HCT116 (cell line): ENCODE measurements around the gene PIEZO2.

ENCODE experiments used
- EZH2 ChIP-seq: fragments of 200-600 bp; sonication (generic); IDR thresholded peaks from 2 replicates; pipeline ENCODE4 v1.6.1; 2017; ENCODE audit warnings: antibody characterized with exemption, mixed run types
- EZH2phosphoT487 ChIP-seq: fragments of 200-600 bp; IDR thresholded peaks from 2 replicates; pipeline ENCODE4 v1.6.1; 2018; ENCODE audit warnings: antibody characterized with exemption, borderline replicate concordance
- JUND ChIP-seq: IDR thresholded peaks from 2 replicates; pipeline ENCODE4 v1.6.1; 2012
- POLR2A ChIP-seq: IDR thresholded peaks from 2 replicates; pipeline ENCODE4 v1.7.0; 2011; ENCODE audit warnings: borderline replicate concordance; ENCODE audit not compliant: insufficient read depth, insufficient read length; ENCODE audit errors: extremely low read depth
- POLR2AphosphoS5 ChIP-seq: IDR thresholded peaks from 2 replicates; pipeline ENCODE4 v1.6.1; 2011; ENCODE audit warnings: mild to moderate bottlenecking, low read depth, low read length, moderate library complexity
- RAD21 ChIP-seq: IDR thresholded peaks from 2 replicates; pipeline ENCODE4 v1.6.1; 2012; ENCODE audit warnings: low read depth, mild to moderate bottlenecking
- SIN3A ChIP-seq: IDR thresholded peaks from 2 replicates; pipeline ENCODE4 v1.6.1; 2012; ENCODE audit warnings: low read depth
- SP1 ChIP-seq: IDR thresholded peaks from 2 replicates; pipeline ENCODE4 v1.6.1; 2012; ENCODE audit warnings: low read depth
- ZNF274 ChIP-seq: fragments of 200-500 bp; sonication (Bioruptor generic); IDR thresholded peaks from 2 replicates; pipeline ENCODE4 v1.6.1; 2014; ENCODE audit warnings: mild to moderate bottlenecking, low read depth, low read length, inconsistent platforms
- TF ChIP-seq, protein P1 (sequence below), 3 experiments: fragments of 200-600 bp in 1 of 3; sonication (generic) in 1 of 3; IDR thresholded peaks in 2 of 3; conservative IDR thresholded peaks in 1 of 3; 2 replicates each; pipeline ENCODE4 v1.5.1; 2012 to 2017; ENCODE audit warnings: low read depth in 2 of 3, low read length in 2 of 3, antibody characterized with exemption in 1 of 3, borderline replicate concordance in 1 of 3, control low read depth in 1 of 3, mild to moderate bottlenecking in 1 of 3, mixed read lengths in 1 of 3, mixed run types in 1 of 3, moderate library complexity in 1 of 3; ENCODE audit not compliant: insufficient read depth in 1 of 3
- TF ChIP-seq, protein P2 (sequence below): IDR thresholded peaks from 2 replicates; pipeline ENCODE4 v1.6.1; 2012
- TF ChIP-seq, protein P3 (sequence below): IDR thresholded peaks from 2 replicates; pipeline ENCODE4 v1.6.1; 2012; ENCODE audit warnings: low read depth

DNA sequence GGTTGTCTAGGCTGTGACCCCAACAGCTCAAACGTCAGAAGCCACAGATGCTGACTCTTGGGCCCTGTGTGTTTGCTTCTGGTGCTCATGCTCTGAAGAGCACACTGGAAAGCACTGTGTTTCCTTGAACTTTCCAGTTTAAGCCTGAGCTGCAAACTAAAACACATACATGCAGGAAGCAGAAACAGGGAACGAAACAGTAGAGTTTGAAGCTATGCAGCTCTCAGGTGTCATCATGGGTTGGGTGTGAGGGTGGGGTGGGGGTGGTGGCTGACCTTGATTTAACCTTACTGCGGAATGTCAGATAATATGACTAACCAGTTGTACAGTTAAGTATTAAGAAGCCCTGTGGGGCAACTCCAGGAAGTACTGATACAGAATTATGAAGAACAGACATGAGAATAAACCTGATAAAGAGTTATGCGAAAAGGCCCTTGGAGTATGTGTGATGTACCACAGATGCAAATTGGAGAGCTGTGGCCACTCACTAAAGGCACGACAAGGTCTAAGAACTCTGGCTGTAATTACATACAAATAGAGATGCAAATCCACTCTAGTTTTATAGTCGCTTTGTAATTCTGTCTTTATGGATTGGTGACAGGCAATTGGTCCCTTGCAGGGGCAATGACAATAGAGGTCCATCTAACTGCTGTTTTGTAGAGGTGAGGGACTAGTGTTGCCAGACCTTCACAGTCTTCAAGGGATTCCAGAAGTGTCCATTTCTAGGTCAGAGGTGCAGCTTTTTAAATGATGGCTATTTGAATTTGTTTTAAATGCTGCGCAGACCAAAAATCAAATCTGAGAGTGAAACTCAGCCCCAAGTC lies 350.4 kb downstream of the PIEZO2 start:
- TF ChIP-seq SIN3A (no peak), RAD21 (no peak), POLR2A (no peak), EZH2 (no peak), SP1 (no peak), POLR2AphosphoS5 (no peak), EZH2phosphoT487 (no peak), JUND (no peak), ZNF274 (no peak)
- TF ChIP-seq, protein P1, sequence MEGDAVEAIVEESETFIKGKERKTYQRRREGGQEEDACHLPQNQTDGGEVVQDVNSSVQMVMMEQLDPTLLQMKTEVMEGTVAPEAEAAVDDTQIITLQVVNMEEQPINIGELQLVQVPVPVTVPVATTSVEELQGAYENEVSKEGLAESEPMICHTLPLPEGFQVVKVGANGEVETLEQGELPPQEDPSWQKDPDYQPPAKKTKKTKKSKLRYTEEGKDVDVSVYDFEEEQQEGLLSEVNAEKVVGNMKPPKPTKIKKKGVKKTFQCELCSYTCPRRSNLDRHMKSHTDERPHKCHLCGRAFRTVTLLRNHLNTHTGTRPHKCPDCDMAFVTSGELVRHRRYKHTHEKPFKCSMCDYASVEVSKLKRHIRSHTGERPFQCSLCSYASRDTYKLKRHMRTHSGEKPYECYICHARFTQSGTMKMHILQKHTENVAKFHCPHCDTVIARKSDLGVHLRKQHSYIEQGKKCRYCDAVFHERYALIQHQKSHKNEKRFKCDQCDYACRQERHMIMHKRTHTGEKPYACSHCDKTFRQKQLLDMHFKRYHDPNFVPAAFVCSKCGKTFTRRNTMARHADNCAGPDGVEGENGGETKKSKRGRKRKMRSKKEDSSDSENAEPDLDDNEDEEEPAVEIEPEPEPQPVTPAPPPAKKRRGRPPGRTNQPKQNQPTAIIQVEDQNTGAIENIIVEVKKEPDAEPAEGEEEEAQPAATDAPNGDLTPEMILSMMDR (IDR thresholded peaks at IDR 0.05 in 2 of 3, conservative IDR thresholded peaks at IDR 0.05 in 1 of 3; ENCODE audit: borderline replicate concordance in 1 of 3, insufficient read depth in 1 of 3, low read depth in 2 of 3, low read length in 2 of 3), result no peak
- TF ChIP-seq, protein P2, sequence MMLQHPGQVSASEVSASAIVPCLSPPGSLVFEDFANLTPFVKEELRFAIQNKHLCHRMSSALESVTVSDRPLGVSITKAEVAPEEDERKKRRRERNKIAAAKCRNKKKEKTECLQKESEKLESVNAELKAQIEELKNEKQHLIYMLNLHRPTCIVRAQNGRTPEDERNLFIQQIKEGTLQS, result no peak
- TF ChIP-seq, protein P3, sequence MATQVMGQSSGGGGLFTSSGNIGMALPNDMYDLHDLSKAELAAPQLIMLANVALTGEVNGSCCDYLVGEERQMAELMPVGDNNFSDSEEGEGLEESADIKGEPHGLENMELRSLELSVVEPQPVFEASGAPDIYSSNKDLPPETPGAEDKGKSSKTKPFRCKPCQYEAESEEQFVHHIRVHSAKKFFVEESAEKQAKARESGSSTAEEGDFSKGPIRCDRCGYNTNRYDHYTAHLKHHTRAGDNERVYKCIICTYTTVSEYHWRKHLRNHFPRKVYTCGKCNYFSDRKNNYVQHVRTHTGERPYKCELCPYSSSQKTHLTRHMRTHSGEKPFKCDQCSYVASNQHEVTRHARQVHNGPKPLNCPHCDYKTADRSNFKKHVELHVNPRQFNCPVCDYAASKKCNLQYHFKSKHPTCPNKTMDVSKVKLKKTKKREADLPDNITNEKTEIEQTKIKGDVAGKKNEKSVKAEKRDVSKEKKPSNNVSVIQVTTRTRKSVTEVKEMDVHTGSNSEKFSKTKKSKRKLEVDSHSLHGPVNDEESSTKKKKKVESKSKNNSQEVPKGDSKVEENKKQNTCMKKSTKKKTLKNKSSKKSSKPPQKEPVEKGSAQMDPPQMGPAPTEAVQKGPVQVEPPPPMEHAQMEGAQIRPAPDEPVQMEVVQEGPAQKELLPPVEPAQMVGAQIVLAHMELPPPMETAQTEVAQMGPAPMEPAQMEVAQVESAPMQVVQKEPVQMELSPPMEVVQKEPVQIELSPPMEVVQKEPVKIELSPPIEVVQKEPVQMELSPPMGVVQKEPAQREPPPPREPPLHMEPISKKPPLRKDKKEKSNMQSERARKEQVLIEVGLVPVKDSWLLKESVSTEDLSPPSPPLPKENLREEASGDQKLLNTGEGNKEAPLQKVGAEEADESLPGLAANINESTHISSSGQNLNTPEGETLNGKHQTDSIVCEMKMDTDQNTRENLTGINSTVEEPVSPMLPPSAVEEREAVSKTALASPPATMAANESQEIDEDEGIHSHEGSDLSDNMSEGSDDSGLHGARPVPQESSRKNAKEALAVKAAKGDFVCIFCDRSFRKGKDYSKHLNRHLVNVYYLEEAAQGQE, result no peak
